ENCODE results near the gene OBSL1. TPM values are rescaled to one million over a fixed set of nuclear protein-coding genes. Genes with fewer than 3 reads are reported as not detected.

The OBSL1 gene
- total RNA-seq, 4 donors from 2014 or later, result 47.9 to 72.9 (median 56.5) TPM

GRCh38 chr2:219523031-219523671, 48.2 kb downstream of the OBSL1 start:
- in situ Hi-C loops (cut with MboI; ENCODE audit: low sequenced_read_pairs in 4 of 4), result loop anchor here in 2 of 4 donors (10.0 kb wide), 1 partner anchor 48 kb away; no protein-coding TSS in a partner anchor
- DNase-seq, result no peak
- H3K4me3 ChIP-seq, result peak overlapping the region in 1 of 4 donors; percentile 17
- no peaks in the 10 kb centered on the region for H3K9me3 ChIP-seq
- intact Hi-C loops (cut with DNase I; ENCODE audit: low total_unique reads), result no loop called here
- H3K36me3 ChIP-seq, result no peaks in the 10 kb centered on the region
- TF ChIP-seq CTCF (IDR thresholded peaks at IDR 0.05 in 4 of 5, conservative IDR thresholded peaks at IDR 0.05 in 1 of 5) (no peak), POLR2A (IDR thresholded peaks at IDR 0.05) (no peak)
- peaks cover 3 to 6% of the 10 kb centered on the region in 2 donors for H3K4me1 ChIP-seq
- H3K27me3 ChIP-seq, result peaks cover 23 to 34% (median 25%) of the 10 kb centered on the region in 3 donors
- H3K27ac ChIP-seq, result no peak overlapping the region
- no peak for ATAC-seq

DNA sequence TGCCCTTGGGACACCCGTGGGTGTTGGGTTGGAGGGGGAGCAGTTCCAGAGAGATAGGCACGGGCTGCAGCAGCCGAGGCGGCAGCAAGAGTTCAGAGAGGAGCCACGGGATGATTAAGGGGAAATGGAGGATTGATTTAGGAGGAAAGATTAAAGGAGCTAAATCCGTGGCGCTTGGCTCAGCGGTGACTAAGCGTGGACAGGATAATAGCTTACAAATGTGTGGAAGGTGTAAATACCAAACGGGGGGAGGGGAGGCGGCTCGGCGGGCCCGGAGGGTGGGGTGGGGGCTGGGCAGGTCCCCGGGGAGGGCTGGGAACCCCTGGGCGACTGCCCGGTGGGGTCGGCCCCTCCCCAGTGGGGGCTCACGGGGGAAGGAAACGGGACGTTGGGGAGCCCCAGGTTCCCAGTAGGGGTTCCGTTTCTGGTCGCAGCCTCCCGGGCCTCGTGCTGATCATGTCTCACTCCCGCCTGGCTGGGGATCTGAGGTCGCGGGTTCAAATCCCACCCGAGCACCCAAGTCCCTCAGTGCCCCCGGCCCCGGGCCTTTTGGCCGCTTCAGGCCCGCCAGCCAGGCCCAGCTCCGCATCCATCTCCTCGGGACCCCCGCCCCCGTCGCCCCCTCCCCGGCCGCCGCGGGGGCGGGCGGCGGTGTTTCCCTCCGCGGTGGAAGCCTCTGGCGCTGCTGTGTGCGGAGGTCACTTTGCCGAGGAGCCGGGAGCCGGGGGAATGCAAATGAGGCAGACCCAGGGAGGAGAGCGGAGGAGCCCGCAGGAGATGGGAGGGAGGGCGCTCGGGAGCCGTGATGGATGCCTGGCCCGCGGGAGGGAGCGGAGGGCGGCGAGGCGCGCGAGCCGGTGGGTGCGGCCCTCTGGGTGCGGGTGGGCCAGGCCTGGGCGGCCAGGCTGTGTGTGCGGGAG, 49.0 kb downstream of the OBSL1 start:
- Histone ChIP-seq H3K4me3 (peak overlapping the region in 1 of 4 donors; percentile 17), H3K9me3 (no peaks in the 10 kb centered on the region), H3K27me3 (peaks cover 23 to 34% (median 25%) of the 10 kb centered on the region in 3 donors), H3K27ac (no peak overlapping the region), H3K4me1 (peaks cover 3 to 6% of the 10 kb centered on the region in 2 donors), H3K36me3 (no peaks in the 10 kb centered on the region)
- ATAC-seq, result no peak
- in situ Hi-C loops (cut with MboI; ENCODE audit: low sequenced_read_pairs in 4 of 4) (loop anchor here in 2 of 4 donors (10.0 kb wide), 1 partner anchor 48 kb away; no protein-coding TSS in a partner anchor), intact Hi-C loops (cut with DNase I; ENCODE audit: low total_unique reads) (no loop called here)
- TF ChIP-seq POLR2A (IDR thresholded peaks at IDR 0.05) (no peak), CTCF (IDR thresholded peaks at IDR 0.05 in 4 of 5, conservative IDR thresholded peaks at IDR 0.05 in 1 of 5) (no peak)
- no peak for DNase-seq

DNA sequence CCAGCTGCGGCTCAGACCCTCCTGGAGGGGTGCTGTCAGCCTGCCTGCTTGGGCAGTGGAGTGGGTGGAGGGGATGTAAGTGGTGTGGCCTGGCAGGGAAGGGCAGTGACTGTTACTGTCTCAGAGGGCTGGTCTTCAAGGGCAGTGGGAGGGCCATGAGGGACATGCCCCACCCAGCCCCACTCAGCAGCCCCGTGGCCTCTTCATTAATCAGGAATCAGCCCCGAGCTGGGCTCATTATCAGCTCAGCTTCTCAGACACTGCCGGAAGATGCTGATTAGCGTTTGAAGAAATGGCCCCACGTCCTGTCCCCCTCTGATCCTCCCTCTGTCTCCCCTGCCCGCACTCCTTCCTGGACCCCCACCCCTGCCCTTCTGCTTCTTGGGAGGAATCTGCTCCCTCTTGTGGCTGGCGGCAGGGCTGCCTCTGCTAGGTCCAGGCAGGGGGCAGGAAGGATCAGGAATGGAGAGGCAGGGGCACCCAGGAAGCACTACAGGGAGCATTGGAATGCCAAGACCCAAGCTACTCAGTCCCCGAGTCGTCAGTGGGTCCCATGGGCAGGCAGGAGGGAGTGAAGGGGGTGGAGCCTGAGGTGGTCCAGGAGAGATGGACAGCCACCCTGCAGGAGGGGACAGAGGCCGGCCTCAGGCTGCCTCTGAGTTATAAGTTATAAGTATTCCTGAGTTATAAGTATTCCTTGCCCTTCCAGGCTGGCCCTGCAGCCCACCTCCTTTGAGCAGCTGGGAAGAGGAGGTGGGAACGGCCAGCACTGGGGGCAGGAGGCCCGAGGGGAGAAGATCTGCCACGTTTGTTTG, 50.1 kb downstream of the OBSL1 start:
- Histone ChIP-seq H3K4me1 (peaks cover 3 to 6% of the 10 kb centered on the region in 2 donors), H3K27me3 (peaks cover 23 to 34% (median 25%) of the 10 kb centered on the region in 3 donors), H3K4me3 (no peak overlapping the region), H3K27ac (no peak overlapping the region), H3K9me3 (no peaks in the 10 kb centered on the region), H3K36me3 (no peaks in the 10 kb centered on the region)
- ATAC-seq, result no peak
- TF ChIP-seq POLR2A (IDR thresholded peaks at IDR 0.05) (no peak), CTCF (IDR thresholded peaks at IDR 0.05 in 4 of 5, conservative IDR thresholded peaks at IDR 0.05 in 1 of 5) (peak in 4 of 5 experiments; percentile 8 to 43 (median 36))
- intact Hi-C loops (cut with DNase I; ENCODE audit: low total_unique reads), result no loop called here
- in situ Hi-C loops (cut with MboI; ENCODE audit: low sequenced_read_pairs in 4 of 4), result loop anchor here in 2 of 4 donors (10.0 kb wide), 1 partner anchor 46 kb away; no protein-coding TSS in a partner anchor
- no peak for DNase-seq

DNA sequence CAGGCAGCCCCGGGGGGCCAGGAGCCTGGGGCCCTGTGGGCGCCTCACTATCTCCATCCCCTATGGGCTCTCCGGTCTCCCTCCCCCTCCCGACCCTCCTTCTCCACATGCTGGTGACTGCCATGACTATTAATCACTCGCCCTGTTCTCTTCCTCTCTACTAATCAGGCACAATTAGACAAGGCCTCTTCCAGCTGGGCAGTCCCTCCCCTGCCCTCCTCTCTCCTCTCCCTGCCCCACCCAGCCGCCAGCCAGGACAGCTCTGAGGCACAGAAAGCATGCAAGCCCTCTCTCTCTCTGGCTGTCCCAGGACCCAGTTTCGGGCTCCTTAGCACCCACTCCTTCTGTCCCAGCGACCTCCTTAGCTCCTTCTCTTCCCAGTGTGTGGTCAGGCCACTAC, 51.3 kb downstream of the OBSL1 start:
- Histone ChIP-seq H3K9me3 (no peaks in the 10 kb centered on the region), H3K4me1 (peaks cover 3 to 6% of the 10 kb centered on the region in 2 donors), H3K4me3 (no peak overlapping the region), H3K36me3 (no peaks in the 10 kb centered on the region), H3K27ac (no peak overlapping the region), H3K27me3 (peaks cover 23 to 33% (median 28%) of the 10 kb centered on the region in 3 donors)
- TF ChIP-seq CTCF (IDR thresholded peaks at IDR 0.05 in 4 of 5, conservative IDR thresholded peaks at IDR 0.05 in 1 of 5), result no peak
- TF ChIP-seq POLR2A (IDR thresholded peaks at IDR 0.05), result no peak
- in situ Hi-C loops (cut with MboI; ENCODE audit: low sequenced_read_pairs in 4 of 4) (loop anchor here in 2 of 4 donors (10.0 kb wide), 1 partner anchor 45 kb away; no protein-coding TSS in a partner anchor), intact Hi-C loops (cut with DNase I; ENCODE audit: low total_unique reads) (no loop called here)
- DNase-seq (no peak), ATAC-seq (no peak)

All from gastrocnemius medialis (tissue), 4 donors.